GM12878 (cell line): Measurements from ENCODE around the gene CENPP.

Experiments
- CEBPB ChIP-seq, 2 experiments: fragments of 150-350 bp in 1 of 2; IDR thresholded peaks; 2 replicates each; pipeline ENCODE4 v1.6.1; 2012 to 2014; ENCODE audit warnings: low read depth in 2 of 2, low read length in 2 of 2, borderline replicate concordance in 1 of 2, inconsistent platforms in 1 of 2
- CHD4 ChIP-seq: fragments of 200-600 bp; sonication (generic); IDR thresholded peaks from 2 replicates; pipeline ENCODE4 v1.6.1; 2016; ENCODE audit warnings: mild to moderate bottlenecking
- ETV6 ChIP-seq, 2 experiments: fragments of 450-650 bp in 1 of 2; IDR thresholded peaks in 1 of 2; conservative IDR thresholded peaks in 1 of 2; 2 replicates each; pipeline ENCODE4 v1.6.1; 2014; ENCODE audit warnings: antibody characterized with exemption in 1 of 2, borderline replicate concordance in 1 of 2, low read depth in 1 of 2, mild to moderate bottlenecking in 1 of 2, moderate library complexity in 1 of 2
- POLR2A ChIP-seq: IDR thresholded peaks from 2 replicates; pipeline ENCODE4 v1.6.1; 2011; ENCODE audit warnings: low read depth, mild to moderate bottlenecking, low read length
- TF ChIP-seq, protein P1 (sequence below), 3 experiments: IDR thresholded peaks in 2 of 3; conservative IDR thresholded peaks in 1 of 3; 2 replicates each; pipeline ENCODE4 v1.5.1; 2011; ENCODE audit warnings: low read depth in 3 of 3, low read length in 3 of 3, mild to moderate bottlenecking in 3 of 3, control low read depth in 2 of 3, moderate library complexity in 2 of 3, inconsistent platforms in 1 of 3, mixed read lengths in 1 of 3; ENCODE audit not compliant: control insufficient read depth in 2 of 3, insufficient read depth in 1 of 3; ENCODE audit errors: extremely low read depth in 1 of 3

- TF ChIP-seq, protein P1, sequence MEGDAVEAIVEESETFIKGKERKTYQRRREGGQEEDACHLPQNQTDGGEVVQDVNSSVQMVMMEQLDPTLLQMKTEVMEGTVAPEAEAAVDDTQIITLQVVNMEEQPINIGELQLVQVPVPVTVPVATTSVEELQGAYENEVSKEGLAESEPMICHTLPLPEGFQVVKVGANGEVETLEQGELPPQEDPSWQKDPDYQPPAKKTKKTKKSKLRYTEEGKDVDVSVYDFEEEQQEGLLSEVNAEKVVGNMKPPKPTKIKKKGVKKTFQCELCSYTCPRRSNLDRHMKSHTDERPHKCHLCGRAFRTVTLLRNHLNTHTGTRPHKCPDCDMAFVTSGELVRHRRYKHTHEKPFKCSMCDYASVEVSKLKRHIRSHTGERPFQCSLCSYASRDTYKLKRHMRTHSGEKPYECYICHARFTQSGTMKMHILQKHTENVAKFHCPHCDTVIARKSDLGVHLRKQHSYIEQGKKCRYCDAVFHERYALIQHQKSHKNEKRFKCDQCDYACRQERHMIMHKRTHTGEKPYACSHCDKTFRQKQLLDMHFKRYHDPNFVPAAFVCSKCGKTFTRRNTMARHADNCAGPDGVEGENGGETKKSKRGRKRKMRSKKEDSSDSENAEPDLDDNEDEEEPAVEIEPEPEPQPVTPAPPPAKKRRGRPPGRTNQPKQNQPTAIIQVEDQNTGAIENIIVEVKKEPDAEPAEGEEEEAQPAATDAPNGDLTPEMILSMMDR (IDR thresholded peaks at IDR 0.05 in 2 of 3, conservative IDR thresholded peaks at IDR 0.05 in 1 of 3; ENCODE audit: control insufficient read depth in 2 of 3, extremely low read depth in 1 of 3, insufficient read depth in 1 of 3, low read depth in 3 of 3, low read length in 3 of 3), result no peak
- TF ChIP-seq ETV6 (conservative IDR thresholded peaks at IDR 0.05 in 1 of 2, IDR thresholded peaks at IDR 0.05 in 1 of 2; ENCODE audit: borderline replicate concordance in 1 of 2, low read depth in 1 of 2) (no peak), CEBPB (IDR thresholded peaks at IDR 0.05; ENCODE audit: borderline replicate concordance in 1 of 2, low read depth in 2 of 2, low read length in 2 of 2) (no peak), POLR2A (no peak), CHD4 (no peak)
These were observed 202.7 kb downstream of the CENPP start for GRCh38 chr9:92528522-92528849.
